ENCODE data around the gene SHC1.

Gene SHC1

GRCh38 chr1:154959426-154959780 lies 11.1 kb downstream of the SHC1 start:
- in situ Hi-C loops (cut with MboI; ENCODE audit: low sequenced_read_pairs): no loop called here

DNA sequence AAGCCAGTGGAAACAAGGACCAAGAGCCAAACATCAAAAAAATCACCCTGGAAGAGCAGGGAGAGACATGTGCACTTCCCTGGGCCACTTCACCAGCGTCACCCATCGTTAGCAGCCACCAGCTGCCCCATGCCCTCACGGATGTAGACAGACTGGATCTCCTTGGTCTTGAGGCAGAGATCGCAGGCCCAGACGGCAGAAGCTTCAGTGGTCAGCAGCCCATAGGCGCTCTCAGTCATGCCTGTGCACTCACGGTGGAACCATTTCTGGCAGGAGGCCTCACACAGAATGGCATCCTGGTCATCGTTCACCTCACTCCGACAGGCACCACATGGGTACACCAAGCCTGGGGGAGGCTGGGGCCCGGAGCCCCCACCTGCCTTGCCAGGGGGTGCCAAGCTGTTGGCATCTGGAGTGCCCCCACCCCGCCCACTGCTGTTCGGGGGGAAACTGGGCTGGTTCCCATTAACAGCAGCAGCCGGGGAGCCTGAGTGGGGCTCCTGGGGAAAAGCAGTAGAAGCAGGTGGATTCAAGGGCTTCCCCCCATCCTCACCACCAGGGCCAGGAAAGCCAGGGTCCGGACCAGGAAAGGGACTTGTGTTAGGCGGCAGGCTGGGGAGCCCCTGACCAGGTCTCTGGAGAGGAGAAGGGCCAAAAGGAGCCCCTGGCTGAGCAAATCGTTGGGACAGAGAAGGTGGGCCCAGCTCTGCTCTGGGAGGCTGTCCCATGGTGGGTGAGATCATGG lies 11.7 kb downstream of the SHC1 start:
- in situ Hi-C loops (cut with MboI; ENCODE audit: low sequenced_read_pairs): no loop called here

DNA sequence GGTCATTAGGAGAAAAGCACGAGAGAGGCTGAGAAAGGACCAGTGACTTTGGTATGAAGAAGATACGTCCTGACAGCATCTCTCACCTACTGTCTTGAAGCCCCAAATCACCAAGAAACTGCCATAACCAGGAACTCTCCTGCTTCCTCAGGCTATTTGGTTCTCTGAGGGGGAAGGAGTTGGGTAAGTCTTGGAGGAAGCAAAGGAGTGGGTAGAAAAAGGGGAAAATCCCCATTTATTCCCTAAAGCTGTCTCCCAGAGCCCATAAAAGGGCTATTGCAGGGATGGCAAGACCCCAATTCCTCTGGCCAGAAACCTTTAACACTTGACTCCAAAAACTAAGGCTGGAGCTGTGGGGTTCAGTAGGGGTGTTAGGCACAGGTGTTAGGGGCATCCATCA lies 12.5 kb downstream of the SHC1 start:
- in situ Hi-C loops (cut with MboI; ENCODE audit: low sequenced_read_pairs): no loop called here

DNA sequence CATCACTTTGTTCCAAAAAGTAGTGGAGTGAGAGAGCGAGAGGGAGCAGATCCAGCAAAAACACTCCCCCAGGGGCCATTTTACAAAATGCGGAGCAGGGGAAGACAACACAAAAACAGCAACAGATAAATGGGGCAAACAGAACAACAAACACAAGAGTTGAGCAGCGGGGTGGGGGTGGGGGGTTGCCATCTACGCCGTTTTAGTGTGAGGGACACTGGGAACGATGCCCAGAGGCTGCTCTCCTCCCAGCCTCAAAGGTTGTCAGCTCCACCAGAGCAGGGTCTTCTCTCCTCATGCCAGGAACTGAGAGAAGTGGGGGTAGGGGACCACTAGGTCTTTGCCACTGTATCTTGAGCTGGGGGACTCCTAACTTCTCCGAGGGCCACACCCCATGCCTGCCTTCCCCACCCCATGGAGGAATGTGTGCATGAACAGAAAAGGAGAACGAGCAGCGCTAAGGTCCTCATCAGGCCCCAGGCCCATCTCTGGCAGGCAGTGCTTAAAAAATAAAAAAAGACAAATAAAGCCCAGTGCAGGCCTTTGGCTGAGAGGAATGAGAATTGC lies 13.4 kb downstream of the SHC1 start:
- in situ Hi-C loops (cut with MboI; ENCODE audit: low sequenced_read_pairs): no loop called here

- in situ Hi-C loops (cut with MboI; ENCODE audit: low sequenced_read_pairs): no loop called here
Measured at GRCh38 chr1:154956544-154956941, 14.0 kb downstream of the SHC1 start.

- in situ Hi-C loops (cut with MboI; ENCODE audit: low sequenced_read_pairs): no loop called here
Measured at GRCh38 chr1:154955718-154956543, 14.6 kb downstream of the SHC1 start, which contains the start of gene PBXIP1. Gene PBXIP1, minus strand, starts transcription at chr1:154956099. Its CDS starts 2,378 bp downstream, at chr1:154953721.

DNA sequence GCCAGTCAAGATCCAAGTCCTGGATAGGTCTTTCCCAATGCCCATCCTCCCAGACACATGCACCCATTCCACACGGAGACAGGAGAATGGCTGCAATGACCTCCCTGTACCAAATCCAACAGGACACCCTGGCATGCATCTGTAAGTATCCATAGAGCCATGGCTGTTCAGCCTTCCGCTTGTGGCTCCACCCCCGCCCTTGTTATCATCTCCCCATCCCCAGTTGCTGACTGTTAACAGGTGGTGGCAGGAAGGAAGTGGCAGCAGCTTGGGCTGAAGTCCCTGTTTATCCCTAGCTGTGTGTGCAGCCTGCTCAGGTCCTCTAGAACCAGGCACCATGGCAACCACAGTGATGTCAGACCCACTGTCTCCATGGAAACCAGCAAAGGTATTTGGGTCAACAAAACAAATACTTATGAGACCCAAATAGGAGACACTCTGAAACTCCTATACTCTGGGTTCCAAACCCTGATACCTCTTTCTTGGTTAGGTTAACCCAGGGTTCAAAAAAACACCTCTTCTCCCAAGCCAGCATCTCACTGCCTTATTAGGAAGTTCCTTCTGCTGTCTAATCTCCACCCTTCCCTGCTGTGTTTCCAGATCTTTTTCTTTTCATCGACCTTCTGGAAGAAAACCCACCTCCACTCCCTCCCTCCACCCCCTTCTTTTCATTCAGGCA lies 15.4 kb downstream of the SHC1 start:
- in situ Hi-C loops (cut with MboI; ENCODE audit: low sequenced_read_pairs): no loop called here

DNA sequence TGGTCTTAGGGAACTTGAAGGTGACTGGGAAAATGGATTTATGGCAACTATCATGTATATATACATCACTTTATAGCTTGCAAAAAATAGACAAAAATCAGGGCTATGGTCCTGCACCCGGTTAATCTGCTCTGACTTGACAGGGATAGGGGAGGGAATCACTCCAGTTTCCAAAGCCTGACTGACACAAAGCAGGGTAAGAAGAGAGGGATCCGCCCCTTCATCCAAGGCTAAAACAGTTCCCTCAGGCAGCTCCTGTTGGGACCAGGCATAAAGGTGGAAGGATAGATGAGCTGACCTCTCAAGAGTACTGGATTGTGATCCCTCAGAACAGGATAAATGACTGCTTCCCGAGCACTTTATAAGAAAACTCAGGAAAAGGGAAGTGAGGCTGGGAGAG lies 16.0 kb downstream of the SHC1 start:
- in situ Hi-C loops (cut with MboI; ENCODE audit: low sequenced_read_pairs): no loop called here

GRCh38 chr1:154953611-154954038 lies 16.9 kb downstream of the SHC1 start:
- in situ Hi-C loops (cut with MboI; ENCODE audit: low sequenced_read_pairs): no loop called here

DNA sequence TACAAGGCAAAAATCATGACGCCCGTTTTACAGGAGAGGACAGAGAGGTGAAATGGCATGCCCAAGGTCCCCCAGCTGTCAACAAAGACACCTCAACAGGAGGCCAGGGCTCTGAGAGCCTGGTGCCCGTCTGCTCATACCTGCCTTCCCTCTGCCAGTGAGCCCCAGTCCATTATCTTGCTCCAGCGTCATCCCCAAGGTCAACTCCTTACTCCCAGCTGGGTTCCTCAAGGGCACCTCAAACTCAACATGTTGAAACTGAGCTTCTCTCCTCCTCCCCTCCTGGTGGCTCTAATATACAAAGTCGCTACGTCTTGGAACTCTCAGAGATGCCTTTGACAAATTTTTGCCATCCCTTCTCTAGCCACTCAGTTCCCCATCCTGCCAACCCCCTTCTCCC lies 17.9 kb downstream of the SHC1 start:
- in situ Hi-C loops (cut with MboI; ENCODE audit: low sequenced_read_pairs): no loop called here

- in situ Hi-C loops (cut with MboI; ENCODE audit: low sequenced_read_pairs): no loop called here
Measured at GRCh38 chr1:154951901-154952657, 18.5 kb downstream of the SHC1 start.

GRCh38 chr1:154948079-154948478 lies 22.5 kb downstream of the SHC1 start:
- in situ Hi-C loops (cut with MboI; ENCODE audit: low sequenced_read_pairs): no loop called here

GRCh38 chr1:154945962-154946850 lies 24.3 kb downstream of the SHC1 start:
- in situ Hi-C loops (cut with MboI; ENCODE audit: low sequenced_read_pairs): no loop called here

GRCh38 chr1:154945160-154945961 lies 25.2 kb downstream of the SHC1 start:
- in situ Hi-C loops (cut with MboI; ENCODE audit: low sequenced_read_pairs): no loop called here

GRCh38 chr1:154944401-154945159 lies 26.0 kb downstream of the SHC1 start:
- in situ Hi-C loops (cut with MboI; ENCODE audit: low sequenced_read_pairs): no loop called here

- in situ Hi-C loops (cut with MboI; ENCODE audit: low sequenced_read_pairs): no loop called here
Measured at GRCh38 chr1:154943649-154944400, 26.7 kb downstream of the SHC1 start.

DNA sequence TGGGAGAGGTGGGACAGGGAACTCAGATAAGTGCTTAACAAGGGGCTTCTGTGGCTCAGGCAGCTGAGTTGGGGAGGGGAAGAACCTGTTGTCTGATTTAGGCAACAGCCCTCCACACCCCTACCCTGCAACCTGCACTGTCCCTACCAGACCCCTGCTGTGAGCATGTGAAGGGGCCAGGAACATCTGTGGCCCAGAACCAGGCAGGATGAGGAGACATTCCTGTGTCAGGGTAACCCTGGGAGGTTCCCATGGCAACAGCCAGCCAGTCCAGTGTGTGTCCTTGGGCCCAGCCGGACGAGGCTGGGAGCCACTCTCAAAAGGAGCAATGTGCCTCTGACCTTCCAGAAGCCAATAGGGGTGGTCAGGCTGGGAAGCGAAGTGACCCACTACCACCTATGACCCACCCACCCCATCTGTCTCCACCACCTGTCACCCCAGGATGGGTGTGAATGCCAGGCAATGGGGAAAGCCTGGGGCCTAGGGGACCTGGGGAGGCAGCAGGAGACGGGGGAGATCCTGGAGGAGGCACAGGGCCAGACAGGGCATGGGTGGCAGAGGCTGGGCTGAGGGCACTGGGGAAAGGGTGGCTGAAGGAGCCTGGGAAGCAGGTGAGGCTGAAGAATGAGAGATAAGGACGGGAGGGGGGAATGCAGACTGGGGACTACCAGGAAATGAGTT lies 29.1 kb downstream of the SHC1 start:
- in situ Hi-C loops (cut with MboI; ENCODE audit: low sequenced_read_pairs): no loop called here

All from HL-60/S4 treated with retinoic acid at 250 ng/mL for 4 days and 3 days (cell line).